ENCODE data around the gene SUPT3H.
"Not testable (repeated sequence)": the region's sequence is repeated elsewhere in the genome, so short reads cannot be mapped to it uniquely, and the experiment has no call there.

SUPT3H gene

GRCh38 chr6:45163952-45164766, 213.6 kb downstream of the SUPT3H start:
- no peak for DNase-seq

- DNase-seq, result no peak
Measured at GRCh38 chr6:45160305-45160704, 217.4 kb downstream of the SUPT3H start.

GRCh38 chr6:45156075-45156474, 221.7 kb downstream of the SUPT3H start:
- no peak for DNase-seq

GRCh38 chr6:45155341-45155894, 222.3 kb downstream of the SUPT3H start:
- DNase-seq, result no peak

- DNase-seq, result no peak
Measured at GRCh38 chr6:45154679-45155078, 223.1 kb downstream of the SUPT3H start.

- DNase-seq, result no peak
Measured at GRCh38 chr6:45148711-45149341, 228.9 kb downstream of the SUPT3H start.

GRCh38 chr6:45148278-45148677, 229.5 kb downstream of the SUPT3H start:
- DNase-seq, result no peak

GRCh38 chr6:45145658-45146057, 232.1 kb downstream of the SUPT3H start:
- DNase-seq, result not testable (repeated sequence)

GRCh38 chr6:45138765-45139164, 239.0 kb downstream of the SUPT3H start:
- no peak for DNase-seq

- no peak for DNase-seq
Measured at GRCh38 chr6:45136495-45136894, 241.2 kb downstream of the SUPT3H start.

- no peak for DNase-seq
Measured at GRCh38 chr6:45132658-45133294, 245.0 kb downstream of the SUPT3H start.

- DNase-seq, result no peak
Measured at GRCh38 chr6:45132059-45132458, 245.7 kb downstream of the SUPT3H start.

GRCh38 chr6:45129051-45129450, 248.7 kb downstream of the SUPT3H start:
- DNase-seq, result no peak

GRCh38 chr6:45127185-45127584, 250.5 kb downstream of the SUPT3H start:
- no peak for DNase-seq

GRCh38 chr6:45126033-45126432, 251.7 kb downstream of the SUPT3H start:
- DNase-seq, result no peak

GRCh38 chr6:45123023-45123422, 254.7 kb downstream of the SUPT3H start:
- no peak for DNase-seq

GRCh38 chr6:45118754-45119153, 259.0 kb downstream of the SUPT3H start:
- DNase-seq, result no peak

GRCh38 chr6:45116714-45117410, 260.9 kb downstream of the SUPT3H start:
- no peak for DNase-seq

- DNase-seq, result no peak
Measured at GRCh38 chr6:45115696-45116095, 262.0 kb downstream of the SUPT3H start.

GRCh38 chr6:45112711-45113110, 265.0 kb downstream of the SUPT3H start:
- no peak for DNase-seq

- no peak for DNase-seq
Measured at GRCh38 chr6:45109551-45109950, 268.2 kb downstream of the SUPT3H start.

- DNase-seq, result no peak
Measured at GRCh38 chr6:45105170-45105820, 272.4 kb downstream of the SUPT3H start.

All from retina (tissue), 1 donor.